Fibroblast of lung (primary cell): ENCODE results near the gene SLC4A3. TPM values are rescaled to one million over a fixed set of nuclear protein-coding genes. Genes with fewer than 3 reads are reported as not detected.

Experiments used
- DNase-seq, 2 donors: peaks; one replicate each; pipeline versions ENCODE4 v3.0.0 to v3.0.0-alpha.2; 2010; ENCODE audit warnings: low read depth in 2 of 2
- H2AFZ ChIP-seq: 2 replicates; pipeline ENCODE4 v1.5.1; 2012; ENCODE audit warnings: low read length, control low read depth, inconsistent platforms
- H3K27ac ChIP-seq: 2 replicates; pipeline ENCODE4 v1.5.1; 2011; ENCODE audit warnings: low read length, control low read depth; ENCODE audit not compliant: insufficient read depth
- H3K27me3 ChIP-seq: 2 replicates; pipeline ENCODE4 v1.5.1; 2011; ENCODE audit warnings: mild to moderate bottlenecking, low read length; ENCODE audit not compliant: control insufficient read depth, insufficient read depth
- H3K36me3 ChIP-seq: 2 replicates; pipeline ENCODE4 v1.5.1; 2011; ENCODE audit warnings: low read length; ENCODE audit not compliant: control insufficient read depth, insufficient read depth
- H3K4me1 ChIP-seq: 2 replicates; pipeline ENCODE4 v1.5.1; 2011; ENCODE audit warnings: low read length; ENCODE audit not compliant: control insufficient read depth, insufficient read depth; ENCODE audit errors: extremely low read depth
- H3K4me2 ChIP-seq: 2 replicates; pipeline ENCODE4 v1.5.1; 2011; ENCODE audit warnings: low read length, control low read depth; ENCODE audit not compliant: insufficient read depth; ENCODE audit errors: extremely low read depth
- H3K4me3 ChIP-seq, 4 experiments: fragments of 200-600 bp in 1 of 4; sonication (generic) in 1 of 4; replicated peaks in 1 of 4; 2 replicates each; pipeline ENCODE4 v1.5.1; 2011 to 2016; ENCODE audit warnings: low read length in 4 of 4, low read depth in 3 of 4, mild to moderate bottlenecking in 3 of 4, control low read depth in 2 of 4, inconsistent platforms in 1 of 4, mixed read lengths in 1 of 4; ENCODE audit not compliant: insufficient read depth in 1 of 4; ENCODE audit errors: control extremely low read depth in 1 of 4
- H3K79me2 ChIP-seq: 2 replicates; pipeline ENCODE4 v1.5.1; 2012; ENCODE audit warnings: mild to moderate bottlenecking, low read length, inconsistent platforms; ENCODE audit not compliant: control insufficient read depth, insufficient read depth
- H3K9ac ChIP-seq: 2 replicates; pipeline ENCODE4 v1.5.1; 2011; ENCODE audit warnings: mild to moderate bottlenecking, low read length, control low read depth; ENCODE audit not compliant: insufficient read depth
- H3K9me3 ChIP-seq: 2 replicates; pipeline ENCODE4 v1.5.1; 2012; ENCODE audit warnings: low read depth, low read length; ENCODE audit not compliant: control insufficient read depth, insufficient read depth
- H4K20me1 ChIP-seq: 2 replicates; pipeline ENCODE4 v1.5.1; 2011; ENCODE audit warnings: low read length; ENCODE audit not compliant: control insufficient read depth, insufficient read depth; ENCODE audit errors: extremely low read depth
- CTCF ChIP-seq, 2 donors: IDR thresholded peaks in 1 of 2; conservative IDR thresholded peaks in 1 of 2; 1 replicate in 1 of 2; 2 replicates in 1 of 2; pipeline ENCODE4 v1.5.1; 2011 to 2012; ENCODE audit warnings: low read length in 2 of 2, control low read depth in 1 of 2, inconsistent platforms in 1 of 2, low read depth in 1 of 2, mild to moderate bottlenecking in 1 of 2
- EZH2 ChIP-seq: IDR thresholded peaks from 2 replicates; pipeline ENCODE4 v1.5.1; 2012; ENCODE audit warnings: low read length, control low read depth, mild to moderate bottlenecking; ENCODE audit errors: missing control alignments
- polyA plus RNA-seq, 2 donors: library from polyadenylated mRNA; depleted of rRNA in 1 of 2; stranded (reverse) in 1 of 2; unstranded in 1 of 2; fragments of >200 nt; gene quantifications; 2 replicates each; pipeline ENCODE4 v1.2.1, GENCODE V29; 2011 to 2012; ENCODE audit warnings: missing spikeins in 1 of 2
- total RNA-seq: library from RNA; depleted of rRNA; stranded (reverse); fragments of >200 nt; gene quantifications from 2 replicates; pipeline ENCODE4 v1.2.1, GENCODE V29; 2014

SLC4A3 gene
- total and polyA plus RNA-seq, 2 donors (not counting 1 experiment from before 2014, with no cell fraction given), result 1.4 to 1.5 TPM

GRCh38 chr2:219605607-219605954 is 21.8 kb upstream of the SLC4A3 start:
- Histone ChIP-seq H4K20me1 (no peaks in the 10 kb centered on the region), H3K4me1 (no peaks in the 10 kb centered on the region), H2AFZ (no peak overlapping the region), H3K4me3 (no peak overlapping the region), H3K27ac (no peak overlapping the region), H3K79me2 (no peaks in the 10 kb centered on the region), H3K9ac (no peak overlapping the region), H3K9me3 (no peaks in the 10 kb centered on the region), H3K36me3 (peaks cover 8% of the 10 kb centered on the region), H3K4me2 (no peak overlapping the region), H3K27me3 (no peaks in the 10 kb centered on the region)
- TF ChIP-seq EZH2, result no peak
- TF ChIP-seq CTCF (conservative IDR thresholded peaks at IDR 0.05 in 1 of 2, IDR thresholded peaks at IDR 0.05 in 1 of 2; ENCODE audit: low read depth in 1 of 2, low read length in 2 of 2), result no peak
- DNase-seq, result no peak

GRCh38 chr2:219607931-219608330 is 19.5 kb upstream of the SLC4A3 start:
- Histone ChIP-seq H3K4me1 (no peaks in the 10 kb centered on the region), H3K9ac (no peak overlapping the region), H3K27me3 (no peaks in the 10 kb centered on the region), H3K9me3 (no peaks in the 10 kb centered on the region), H2AFZ (no peak overlapping the region), H3K79me2 (no peaks in the 10 kb centered on the region), H3K4me3 (no peak overlapping the region), H3K36me3 (peaks cover 5% of the 10 kb centered on the region), H3K27ac (no peak overlapping the region), H3K4me2 (no peak overlapping the region), H4K20me1 (no peaks in the 10 kb centered on the region)
- TF ChIP-seq EZH2, result no peak
- TF ChIP-seq CTCF (conservative IDR thresholded peaks at IDR 0.05 in 1 of 2, IDR thresholded peaks at IDR 0.05 in 1 of 2; ENCODE audit: low read depth in 1 of 2, low read length in 2 of 2), result no peak
- DNase-seq, result no peak

GRCh38 chr2:219608399-219608964 is 18.9 kb upstream of the SLC4A3 start:
- no peak for DNase-seq
- Histone ChIP-seq H4K20me1 (no peaks in the 10 kb centered on the region), H2AFZ (no peak overlapping the region), H3K4me3 (no peak overlapping the region), H3K27ac (no peak overlapping the region), H3K4me1 (no peaks in the 10 kb centered on the region), H3K27me3 (no peaks in the 10 kb centered on the region), H3K36me3 (peaks cover 5% of the 10 kb centered on the region), H3K9ac (no peak overlapping the region), H3K4me2 (no peak overlapping the region), H3K9me3 (no peaks in the 10 kb centered on the region), H3K79me2 (no peaks in the 10 kb centered on the region)
- TF ChIP-seq CTCF (conservative IDR thresholded peaks at IDR 0.05 in 1 of 2, IDR thresholded peaks at IDR 0.05 in 1 of 2; ENCODE audit: low read depth in 1 of 2, low read length in 2 of 2) (no peak), EZH2 (no peak)
